Endothelial cell of umbilical vein (primary cell): ENCODE results near the gene PATE4.

Experiments
- EZH2 ChIP-seq: IDR thresholded peaks from 2 replicates; pipeline ENCODE4 v1.6.1; 2012; ENCODE audit warnings: borderline replicate concordance, low read depth, mild to moderate bottlenecking, moderate library complexity, low read length, inconsistent platforms; ENCODE audit not compliant: severe bottlenecking
- FOS ChIP-seq: IDR thresholded peaks from 2 replicates; pipeline ENCODE4 v1.6.1; 2011; ENCODE audit warnings: mild to moderate bottlenecking, low read length, moderate library complexity, borderline replicate concordance; ENCODE audit not compliant: insufficient read depth
- GATA2 ChIP-seq: IDR thresholded peaks from 2 replicates; pipeline ENCODE4 v1.7.0; 2011; ENCODE audit warnings: low read depth, mild to moderate bottlenecking, moderate library complexity, mixed read lengths, low read length; ENCODE audit not compliant: insufficient read length, insufficient read depth
- JUN ChIP-seq: IDR thresholded peaks from 2 replicates; pipeline ENCODE4 v1.6.1; 2011; ENCODE audit warnings: borderline replicate concordance, low read depth; ENCODE audit not compliant: insufficient read length, insufficient read depth
- MYC ChIP-seq: IDR thresholded peaks from one replicate; pipeline ENCODE4 v1.6.1; 2011; ENCODE audit warnings: mild to moderate bottlenecking, low read depth, low read length
- POLR2A ChIP-seq: IDR thresholded peaks from 2 replicates; pipeline ENCODE4 v1.6.1; 2012; ENCODE audit warnings: low read depth, mild to moderate bottlenecking, control low read depth, low read length
- POLR2AphosphoS5 ChIP-seq: IDR thresholded peaks from 2 replicates; pipeline ENCODE4 v1.6.1; 2012; ENCODE audit warnings: low read depth, mild to moderate bottlenecking, control low read depth, low read length, moderate library complexity; ENCODE audit not compliant: insufficient read depth
- TF ChIP-seq, protein P1 (sequence below), 2 donors: IDR thresholded peaks; 1 replicate in 1 of 2; 2 replicates in 1 of 2; pipeline ENCODE4 v1.5.1; 2011; ENCODE audit warnings: low read length in 2 of 2, mild to moderate bottlenecking in 2 of 2, moderate library complexity in 2 of 2, control low read depth in 1 of 2, inconsistent platforms in 1 of 2, low read depth in 1 of 2; ENCODE audit not compliant: insufficient read depth in 1 of 2; ENCODE audit errors: extremely low read depth in 1 of 2
- TF ChIP-seq, protein P2 (sequence below): IDR thresholded peaks from 2 replicates; pipeline ENCODE4 v1.6.1; 2011; ENCODE audit not compliant: insufficient read depth, insufficient read length

DNA sequence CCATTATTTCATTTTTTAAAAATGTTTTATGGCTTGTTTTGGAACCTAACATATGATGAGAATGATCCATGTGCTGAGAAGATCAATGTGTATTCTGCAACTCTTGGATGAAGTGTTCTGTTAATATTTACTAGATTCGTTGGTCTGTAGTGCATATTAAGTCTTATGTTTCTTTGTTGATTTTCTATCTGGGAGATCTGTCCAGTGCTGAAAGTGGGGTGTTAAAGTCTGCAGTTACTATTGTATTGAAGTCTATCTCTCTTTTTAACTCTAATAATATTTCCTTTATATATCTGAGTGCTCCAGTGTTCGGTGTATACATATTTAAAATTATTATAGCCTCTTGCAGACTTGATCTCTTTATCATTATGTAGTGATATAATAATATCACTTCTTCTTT lies 33.3 kb upstream of the PATE4 start:
- TF ChIP-seq, protein P1, sequence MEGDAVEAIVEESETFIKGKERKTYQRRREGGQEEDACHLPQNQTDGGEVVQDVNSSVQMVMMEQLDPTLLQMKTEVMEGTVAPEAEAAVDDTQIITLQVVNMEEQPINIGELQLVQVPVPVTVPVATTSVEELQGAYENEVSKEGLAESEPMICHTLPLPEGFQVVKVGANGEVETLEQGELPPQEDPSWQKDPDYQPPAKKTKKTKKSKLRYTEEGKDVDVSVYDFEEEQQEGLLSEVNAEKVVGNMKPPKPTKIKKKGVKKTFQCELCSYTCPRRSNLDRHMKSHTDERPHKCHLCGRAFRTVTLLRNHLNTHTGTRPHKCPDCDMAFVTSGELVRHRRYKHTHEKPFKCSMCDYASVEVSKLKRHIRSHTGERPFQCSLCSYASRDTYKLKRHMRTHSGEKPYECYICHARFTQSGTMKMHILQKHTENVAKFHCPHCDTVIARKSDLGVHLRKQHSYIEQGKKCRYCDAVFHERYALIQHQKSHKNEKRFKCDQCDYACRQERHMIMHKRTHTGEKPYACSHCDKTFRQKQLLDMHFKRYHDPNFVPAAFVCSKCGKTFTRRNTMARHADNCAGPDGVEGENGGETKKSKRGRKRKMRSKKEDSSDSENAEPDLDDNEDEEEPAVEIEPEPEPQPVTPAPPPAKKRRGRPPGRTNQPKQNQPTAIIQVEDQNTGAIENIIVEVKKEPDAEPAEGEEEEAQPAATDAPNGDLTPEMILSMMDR (IDR thresholded peaks at IDR 0.05; ENCODE audit: extremely low read depth in 1 of 2, insufficient read depth in 1 of 2, low read depth in 1 of 2, low read length in 2 of 2), result no peak
- TF ChIP-seq GATA2 (no peak), POLR2A (no peak), JUN (no peak), MYC (no peak), FOS (no peak), POLR2AphosphoS5 (no peak), EZH2 (no peak)
- TF ChIP-seq, protein P2, sequence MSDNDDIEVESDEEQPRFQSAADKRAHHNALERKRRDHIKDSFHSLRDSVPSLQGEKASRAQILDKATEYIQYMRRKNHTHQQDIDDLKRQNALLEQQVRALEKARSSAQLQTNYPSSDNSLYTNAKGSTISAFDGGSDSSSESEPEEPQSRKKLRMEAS, result no peak
